HT-29 (cell line): ENCODE data around the gene C1QTNF3. TPM values are rescaled to one million over a fixed set of nuclear protein-coding genes. Genes with fewer than 3 reads are reported as not detected.
"Not testable (repeated sequence)": the region's sequence is repeated elsewhere in the genome, so short reads cannot be mapped to it uniquely, and the experiment has no call there.

Source experiments
- DNase-seq: peaks from one replicate; pipeline ENCODE4 v3.0.0-alpha.2; 2015; ENCODE audit warnings: low spot score
- total RNA-seq: library from RNA; depleted of rRNA; stranded (reverse); fragments of >200 nt; shearing (Covaris generic); gene quantifications from 2 replicates; pipeline ENCODE4 v1.2.3, GENCODE V29; 2014

C1QTNF3 gene
- total RNA-seq, 1 experiment from 2014 or later: 2.9 TPM

GRCh38 chr5:34022121-34022705, 20.8 kb downstream of the C1QTNF3 start:
- no peak for DNase-seq

GRCh38 chr5:34021334-34021733, 21.7 kb downstream of the C1QTNF3 start:
- DNase-seq: no peak

- DNase-seq: no peak
Observed at GRCh38 chr5:34020726-34021125, 22.3 kb downstream of the C1QTNF3 start.

- no peak for DNase-seq
Observed at GRCh38 chr5:34017254-34017653, 25.8 kb downstream of the C1QTNF3 start.

GRCh38 chr5:34016750-34017149, 26.3 kb downstream of the C1QTNF3 start:
- no peak for DNase-seq

- no peak for DNase-seq
Observed at GRCh38 chr5:34016222-34016621, 26.8 kb downstream of the C1QTNF3 start.

- DNase-seq: no peak
Observed at GRCh38 chr5:34015120-34015822, 27.7 kb downstream of the C1QTNF3 start.

GRCh38 chr5:34014626-34015025, 28.4 kb downstream of the C1QTNF3 start:
- DNase-seq: no peak

- no peak for DNase-seq
Observed at GRCh38 chr5:34013547-34013946, 29.5 kb downstream of the C1QTNF3 start.

GRCh38 chr5:34012791-34013190, 30.2 kb downstream of the C1QTNF3 start:
- DNase-seq: no peak

- DNase-seq: no peak
Observed at GRCh38 chr5:34011536-34011935, 31.5 kb downstream of the C1QTNF3 start.

- DNase-seq: not testable (repeated sequence)
Observed at GRCh38 chr5:34010146-34010545, 32.9 kb downstream of the C1QTNF3 start.

GRCh38 chr5:34009610-34010009, 33.4 kb downstream of the C1QTNF3 start:
- DNase-seq: no peak

GRCh38 chr5:34008802-34009201, 34.2 kb downstream of the C1QTNF3 start:
- peak; percentile 21 for DNase-seq

GRCh38 chr5:34007621-34008600, 35.1 kb downstream of the C1QTNF3 start, which contains the start of gene AMACR:
Gene AMACR, minus strand, starts transcription at chr5:34008050. Its CDS starts 31 bp downstream, at chr5:34008019.
- DNase-seq: peak; percentile 94

GRCh38 chr5:34007201-34007620, 35.8 kb downstream of the C1QTNF3 start:
- no peak for DNase-seq

GRCh38 chr5:34005681-34006080, 37.3 kb downstream of the C1QTNF3 start:
- DNase-seq: no peak

- DNase-seq: no peak
Observed at GRCh38 chr5:34005211-34005610, 37.8 kb downstream of the C1QTNF3 start.

GRCh38 chr5:34003941-34004340, 39.1 kb downstream of the C1QTNF3 start:
- no peak for DNase-seq

- no peak for DNase-seq
Observed at GRCh38 chr5:34002629-34003328, 40.2 kb downstream of the C1QTNF3 start.

- DNase-seq: no peak
Observed at GRCh38 chr5:34001241-34001841, 41.7 kb downstream of the C1QTNF3 start.
